Fibroblast of mammary gland (primary cell): Measurements from ENCODE around the gene GJD4.

Experiments used
- DNase-seq: peaks from one replicate; pipeline ENCODE4 v3.0.0-alpha.2; 2010; ENCODE audit warnings: low read depth
- H3K4me3 ChIP-seq: 2 replicates; pipeline ENCODE4 v1.5.1; 2011; ENCODE audit warnings: low read depth, mild to moderate bottlenecking, low read length, moderate library complexity; ENCODE audit not compliant: control insufficient read depth
- CTCF ChIP-seq: conservative IDR thresholded peaks from 2 replicates; pipeline ENCODE4 v1.5.1; 2011; ENCODE audit warnings: low read depth, low read length, inconsistent platforms; ENCODE audit not compliant: control insufficient read depth, insufficient read depth

GJD4 gene

GRCh38 chr10:35563261-35563891 is 41.8 kb upstream of the GJD4 start:
- peak; percentile 100 for TF ChIP-seq CTCF
- H3K4me3 ChIP-seq, result no peak overlapping the region
- peak; percentile 81 for DNase-seq

- no peak overlapping the region for H3K4me3 ChIP-seq
- no peak for TF ChIP-seq CTCF
- DNase-seq, result peak; percentile 58
These were observed 40.7 kb upstream of the GJD4 start for GRCh38 chr10:35564341-35564968.

- no peak overlapping the region for H3K4me3 ChIP-seq
- peak; percentile 69 for DNase-seq
- no peak for TF ChIP-seq CTCF
These were observed 39.5 kb upstream of the GJD4 start for GRCh38 chr10:35565602-35566081.

- TF ChIP-seq CTCF, result no peak
- H3K4me3 ChIP-seq, result no peak overlapping the region
- no peak for DNase-seq
These were observed 37.2 kb upstream of the GJD4 start for GRCh38 chr10:35567951-35568350.

- no peak for TF ChIP-seq CTCF
- H3K4me3 ChIP-seq, result no peak overlapping the region
- DNase-seq, result no peak
These were observed 36.6 kb upstream of the GJD4 start for GRCh38 chr10:35568483-35569015.

GRCh38 chr10:35569111-35569707 is 35.9 kb upstream of the GJD4 start:
- no peak overlapping the region for H3K4me3 ChIP-seq
- no peak for TF ChIP-seq CTCF
- no peak for DNase-seq
